K562 (cell line): ENCODE measurements around the gene ATP8B4. TPM values are rescaled to one million over a fixed set of nuclear protein-coding genes. Genes with fewer than 3 reads are reported as not detected.

Experiments used
- ATAC-seq: fragments of 200-7000 bp; cut with Tn5 transposase; 3 replicates; pipeline ENCODE4 v1.9.1; 2020; ENCODE audit warnings: moderate library complexity
- BruUV-seq: library from RNA; stranded (reverse); fragments of 400-500 nt; replicated peaks from 2 replicates; lab custom pipeline; 2021; lab: Mats Ljungman, UMichigan
- CTCF ChIA-PET: fragments of 300-600 bp; formaldehyde crosslinking; extraction: SDS; loops from one replicate; lab custom pipeline; 2021; ENCODE audit warnings: low intra/inter-chr PET ratio; lab: Yijun Ruan, JAX
- POLR2A ChIA-PET: fragments of 300-600, 350-650 bp; sonication (Branson Sonifier 250); formaldehyde crosslinking; extraction: SDS; loops from one replicate; lab custom pipeline; 2021; ENCODE audit warnings: antibody characterized with exemption, inconsistent platforms; lab: Yijun Ruan, JAX
- DNase-seq, 4 experiments: peaks; one replicate each; pipeline versions ENCODE4 v3.0.0 to v3.0.0-alpha.2; 2011 to 2018; ENCODE audit warnings: low spot score in 3 of 4, mixed read lengths in 3 of 4; ENCODE audit errors: extremely low read depth in 1 of 4
- FAIRE-seq: peaks from 2 replicates; lab custom pipeline; 2011; peaks lifted over from hg19 to GRCh38; lab: Jason Lieb, UNC
- H2AFZ ChIP-seq: 2 replicates; pipeline ENCODE4 v1.6.0; 2011; ENCODE audit warnings: low read depth, low read length, control low read depth, inconsistent platforms
- H3K27ac ChIP-seq: fragments of 200-600 bp; 3 replicates; pipeline ENCODE4 v1.8.0; 2011; ENCODE audit warnings: low read depth, mild to moderate bottlenecking, control low read depth, inconsistent platforms, low read length, moderate library complexity, mixed read lengths; ENCODE audit errors: extremely low read depth
- H3K27me3 ChIP-seq, 2 experiments: fragments of 300-600 bp in 1 of 2; 2 replicates in 1 of 2; 3 replicates in 1 of 2; pipeline versions ENCODE4 v1.6.0 to v1.8.0; 2011; ENCODE audit warnings: inconsistent platforms in 2 of 2, low read length in 2 of 2, mild to moderate bottlenecking in 1 of 2, mixed read lengths in 1 of 2, moderate library complexity in 1 of 2; ENCODE audit not compliant: control insufficient read depth in 2 of 2, insufficient read depth in 2 of 2
- H3K36me3 ChIP-seq: fragments of 300-600 bp; 3 replicates; pipeline ENCODE4 v1.8.0; 2011; ENCODE audit warnings: mild to moderate bottlenecking, low read length, inconsistent platforms; ENCODE audit not compliant: control insufficient read depth, insufficient read depth
- H3K4me1 ChIP-seq, 2 experiments: fragments of 200-600 bp in 1 of 2; replicated peaks in 1 of 2; 2 replicates in 1 of 2; 3 replicates in 1 of 2; pipeline versions ENCODE4 v1.5.1 to v1.8.0; 2011; ENCODE audit warnings: inconsistent platforms in 2 of 2, low read length in 2 of 2, mild to moderate bottlenecking in 1 of 2, mixed read lengths in 1 of 2, moderate library complexity in 1 of 2; ENCODE audit not compliant: control insufficient read depth in 2 of 2, insufficient read depth in 2 of 2
- H3K4me2 ChIP-seq: 2 replicates; pipeline ENCODE4 v1.6.1; 2011; ENCODE audit warnings: low read length, control low read depth, inconsistent platforms, mixed read lengths; ENCODE audit not compliant: insufficient read depth
- H3K4me3 ChIP-seq: fragments of 200-600 bp; sonication (generic), shearing (Covaris generic); 2 replicates; pipeline ENCODE4 v1.5.1; 2016; ENCODE audit warnings: control low read depth, inconsistent platforms
- H3K79me2 ChIP-seq: fragments of 200-600 bp; 3 replicates; pipeline ENCODE4 v1.8.0; 2011; ENCODE audit warnings: low read length, inconsistent platforms; ENCODE audit not compliant: control insufficient read depth, insufficient read depth
- H3K9ac ChIP-seq, 2 experiments: 2 replicates each; pipeline versions ENCODE4 v1.6.0 to v1.6.1; 2011; ENCODE audit warnings: low read depth in 2 of 2, low read length in 2 of 2, control low read depth in 1 of 2, inconsistent platforms in 1 of 2, mild to moderate bottlenecking in 1 of 2, mixed read lengths in 1 of 2; ENCODE audit not compliant: insufficient read depth in 1 of 2
- H3K9me1 ChIP-seq: one replicate; pipeline ENCODE4 v1.6.0; 2011; ENCODE audit warnings: inconsistent platforms, mild to moderate bottlenecking, low read length, moderate library complexity; ENCODE audit not compliant: control insufficient read depth, insufficient read depth
- H3K9me3 ChIP-seq: replicated peaks from 2 replicates; pipeline ENCODE4 v1.5.1; 2011; ENCODE audit warnings: low read depth, low read length, inconsistent platforms; ENCODE audit not compliant: control insufficient read depth, insufficient read depth
- H4K20me1 ChIP-seq: replicated peaks from 2 replicates; pipeline ENCODE4 v1.6.1; 2011; ENCODE audit warnings: low read length, inconsistent platforms, mixed read lengths; ENCODE audit not compliant: control insufficient read depth, insufficient read depth
- JUN ChIP-seq, 2 experiments: sonication (generic) in 1 of 2; formaldehyde crosslinking in 1 of 2; IDR thresholded peaks; 2 replicates each; pipeline versions ENCODE4 v1.6.1 to v1.8.0; 2012 to 2022; ENCODE audit warnings: borderline replicate concordance in 2 of 2, mild to moderate bottlenecking in 2 of 2, improper control_type of control experiment in 1 of 2, low read depth in 1 of 2, low read length in 1 of 2, missing genetic modification reagents in 1 of 2
- POU5F1 ChIP-seq: fragments of 150-350 bp; IDR thresholded peaks from 2 replicates; pipeline ENCODE4 v1.6.1; 2014; ENCODE audit warnings: borderline replicate concordance, low read length, low read depth, mild to moderate bottlenecking; ENCODE audit not compliant: partially characterized antibody
- PRMT5 ChIP-seq: sonication (generic); formaldehyde crosslinking; IDR thresholded peaks from 2 replicates; pipeline ENCODE4 v1.5.0; 2020; ENCODE audit warnings: missing genetic modification reagents
- TCF15 ChIP-seq: fragments of 250-450 bp; sonication (Bioruptor Pico); IDR thresholded peaks from 2 replicates; pipeline ENCODE4 v1.8.0; 2022; ENCODE audit warnings: moderate library complexity, mild to moderate bottlenecking, inconsistent platforms
- TEAD4 ChIP-seq, 2 experiments: sonication (generic) in 1 of 2; formaldehyde crosslinking in 1 of 2; IDR thresholded peaks; 2 replicates each; pipeline versions ENCODE4 v1.6.1 to v1.8.0; 2012 to 2022; ENCODE audit warnings: borderline replicate concordance in 1 of 2, inconsistent platforms in 1 of 2, low read length in 1 of 2, mild to moderate bottlenecking in 1 of 2, missing genetic modification reagents in 1 of 2
- ZNF146 ChIP-seq: IDR thresholded peaks from one replicate; pipeline ENCODE4 v1.6.1; 2018; ENCODE audit warnings: missing compliant biosample characterization; ENCODE audit not compliant: unreplicated experiment
- ZNF24 ChIP-seq: fragments of 450-650 bp; IDR thresholded peaks from 2 replicates; pipeline ENCODE4 v1.6.1; 2016
- ZNF274 ChIP-seq: IDR thresholded peaks from 2 replicates; pipeline ENCODE4 v1.6.1; 2011; ENCODE audit warnings: low read depth, mild to moderate bottlenecking, low read length, moderate library complexity, borderline replicate concordance
- ZNF785 ChIP-seq: fragments of 250-450 bp; sonication (Bioruptor Pico); IDR thresholded peaks from 2 replicates; pipeline ENCODE4 v1.4.0; 2020; ENCODE audit warnings: mild to moderate bottlenecking
- WGBS: fragments of 100-300 bp; shearing (Covaris generic); methylation state at CpG from one replicate; pipeline ENCODE4 v1.1.6; 2016; ENCODE audit warnings: low coverage, mixed read lengths; ENCODE audit not compliant: insufficient coverage; ENCODE audit errors: missing lambda C conversion rate; 5-methylcytosine and 5-hydroxymethylcytosine counted together
- in situ Hi-C: fragments of 300-500 bp; cut with MboI; formaldehyde crosslinking; loops from 4 replicates; pipeline ENCODE4 v1.15.0; 2018; ENCODE audit warnings: inconsistent platforms, mixed read lengths
- intact Hi-C: fragments of 100-400 bp; cut with micrococcal nuclease; formaldehyde crosslinking; loops from 2 replicates; pipeline ENCODE4 v1.14.2; 2022
- polyA plus RNA-seq, 8 experiments: library from polyadenylated mRNA; depleted of rRNA in 4 of 8; stranded (reverse) in 5 of 8; unstranded in 3 of 8; fragments of >200 nt; fragmentation: Nextera tagmentation in 2 of 8; fragmentation: Illumina TruSeq in 1 of 8; extraction: Ambion mirVana in 2 of 8; extraction: Trizol in 1 of 8; gene quantifications; 2 replicates each; pipeline versions ENCODE4 v1.2.1 to v1.2.3, GENCODE V29; 2011 to 2014; ENCODE audit warnings: inconsistent platforms in 1 of 8, missing spikeins in 1 of 8
- total RNA-seq, 7 experiments: library from RNA; depleted of rRNA in 6 of 7; stranded (reverse); fragments of >200 nt in 6 of 7; fragmentation: Illumina TruSeq in 2 of 7; extraction: Trizol in 2 of 7; gene quantifications; 2 replicates each; pipeline versions ENCODE4 v1.2.1 to v1.2.3, GENCODE V29; 2011 to 2021; ENCODE audit warnings: low replicate concordance in 1 of 7
- TF ChIP-seq, protein P1 (sequence below): fragments of 250-450 bp; sonication (Bioruptor Pico); IDR thresholded peaks from 2 replicates; pipeline ENCODE4 v1.4.0; 2020
- TF ChIP-seq, protein P2 (sequence below), 2 experiments: fragments of 450-650 bp; IDR thresholded peaks; 2 replicates each; pipeline ENCODE4 v1.6.1; 2018; ENCODE audit warnings: mild to moderate bottlenecking in 2 of 2, low read depth in 1 of 2; ENCODE audit not compliant: partially characterized antibody in 2 of 2
- TF ChIP-seq, protein P3 (sequence below): fragments of 250-450 bp; sonication (Bioruptor Pico); IDR thresholded peaks from 2 replicates; pipeline ENCODE4 v1.4.0; 2020; ENCODE audit warnings: borderline replicate concordance

ATP8B4 gene
- total and polyA plus RNA-seq, 9 of the 15 experiments (the other 6 are each of a cell fraction or from before 2014, with no cell fraction given) = 0.14 to 2.5 (median 0.44) TPM

- H4K20me1 ChIP-seq = no peaks in the 10 kb centered on the region
- H3K9me1 ChIP-seq = no peaks in the 10 kb centered on the region
- ATAC-seq = no peak
- BruUV-seq = no TSS peak
- no peak overlapping the region for H3K4me3 ChIP-seq
- in situ Hi-C loops (no loop called here), intact Hi-C loops (loop anchor here (10.0 kb wide), 1 partner anchor 668 kb away; no protein-coding TSS in a partner anchor)
- H3K27ac ChIP-seq = no peak overlapping the region
- no peak overlapping the region for H3K9ac ChIP-seq
- CTCF ChIA-PET = no interaction called here
- H3K36me3 ChIP-seq = no peaks in the 10 kb centered on the region
- TF ChIP-seq TEAD4 (IDR thresholded peaks at IDR 0.05; ENCODE audit: low read length) (no peak), TEAD4 (CRISPR knock-in tag; IDR thresholded peaks at IDR 0.05; ENCODE audit: borderline replicate concordance) (no peak), ZNF274 (no peak), TCF15 (CRISPR knock-in tag) (no peak), ZNF24 (no peak), POU5F1 (no peak), PRMT5 (CRISPR knock-in tag) (no peak), ZNF146 (no peak), JUN (IDR thresholded peaks at IDR 0.05; ENCODE audit: borderline replicate concordance, low read depth, low read length) (no peak), JUN (CRISPR knock-in tag; IDR thresholded peaks at IDR 0.05; ENCODE audit: borderline replicate concordance) (no peak), ZNF785 (no peak)
- TF ChIP-seq, protein P1, sequence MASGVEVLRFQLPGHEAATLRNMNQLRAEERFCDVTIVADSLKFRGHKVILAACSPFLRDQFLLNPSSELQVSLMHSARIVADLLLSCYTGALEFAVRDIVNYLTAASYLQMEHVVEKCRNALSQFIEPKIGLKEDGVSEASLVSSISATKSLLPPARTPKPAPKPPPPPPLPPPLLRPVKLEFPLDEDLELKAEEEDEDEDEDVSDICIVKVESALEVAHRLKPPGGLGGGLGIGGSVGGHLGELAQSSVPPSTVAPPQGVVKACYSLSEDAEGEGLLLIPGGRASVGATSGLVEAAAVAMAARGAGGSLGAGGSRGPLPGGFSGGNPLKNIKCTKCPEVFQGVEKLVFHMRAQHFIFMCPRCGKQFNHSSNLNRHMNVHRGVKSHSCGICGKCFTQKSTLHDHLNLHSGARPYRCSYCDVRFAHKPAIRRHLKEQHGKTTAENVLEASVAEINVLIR = no peak
- TF ChIP-seq, protein P2, sequence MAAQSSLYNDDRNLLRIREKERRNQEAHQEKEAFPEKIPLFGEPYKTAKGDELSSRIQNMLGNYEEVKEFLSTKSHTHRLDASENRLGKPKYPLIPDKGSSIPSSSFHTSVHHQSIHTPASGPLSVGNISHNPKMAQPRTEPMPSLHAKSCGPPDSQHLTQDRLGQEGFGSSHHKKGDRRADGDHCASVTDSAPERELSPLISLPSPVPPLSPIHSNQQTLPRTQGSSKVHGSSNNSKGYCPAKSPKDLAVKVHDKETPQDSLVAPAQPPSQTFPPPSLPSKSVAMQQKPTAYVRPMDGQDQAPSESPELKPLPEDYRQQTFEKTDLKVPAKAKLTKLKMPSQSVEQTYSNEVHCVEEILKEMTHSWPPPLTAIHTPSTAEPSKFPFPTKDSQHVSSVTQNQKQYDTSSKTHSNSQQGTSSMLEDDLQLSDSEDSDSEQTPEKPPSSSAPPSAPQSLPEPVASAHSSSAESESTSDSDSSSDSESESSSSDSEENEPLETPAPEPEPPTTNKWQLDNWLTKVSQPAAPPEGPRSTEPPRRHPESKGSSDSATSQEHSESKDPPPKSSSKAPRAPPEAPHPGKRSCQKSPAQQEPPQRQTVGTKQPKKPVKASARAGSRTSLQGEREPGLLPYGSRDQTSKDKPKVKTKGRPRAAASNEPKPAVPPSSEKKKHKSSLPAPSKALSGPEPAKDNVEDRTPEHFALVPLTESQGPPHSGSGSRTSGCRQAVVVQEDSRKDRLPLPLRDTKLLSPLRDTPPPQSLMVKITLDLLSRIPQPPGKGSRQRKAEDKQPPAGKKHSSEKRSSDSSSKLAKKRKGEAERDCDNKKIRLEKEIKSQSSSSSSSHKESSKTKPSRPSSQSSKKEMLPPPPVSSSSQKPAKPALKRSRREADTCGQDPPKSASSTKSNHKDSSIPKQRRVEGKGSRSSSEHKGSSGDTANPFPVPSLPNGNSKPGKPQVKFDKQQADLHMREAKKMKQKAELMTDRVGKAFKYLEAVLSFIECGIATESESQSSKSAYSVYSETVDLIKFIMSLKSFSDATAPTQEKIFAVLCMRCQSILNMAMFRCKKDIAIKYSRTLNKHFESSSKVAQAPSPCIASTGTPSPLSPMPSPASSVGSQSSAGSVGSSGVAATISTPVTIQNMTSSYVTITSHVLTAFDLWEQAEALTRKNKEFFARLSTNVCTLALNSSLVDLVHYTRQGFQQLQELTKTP (IDR thresholded peaks at IDR 0.05; ENCODE audit: low read depth in 1 of 2, partially characterized antibody in 2 of 2) = no peak
- TF ChIP-seq, protein P3, sequence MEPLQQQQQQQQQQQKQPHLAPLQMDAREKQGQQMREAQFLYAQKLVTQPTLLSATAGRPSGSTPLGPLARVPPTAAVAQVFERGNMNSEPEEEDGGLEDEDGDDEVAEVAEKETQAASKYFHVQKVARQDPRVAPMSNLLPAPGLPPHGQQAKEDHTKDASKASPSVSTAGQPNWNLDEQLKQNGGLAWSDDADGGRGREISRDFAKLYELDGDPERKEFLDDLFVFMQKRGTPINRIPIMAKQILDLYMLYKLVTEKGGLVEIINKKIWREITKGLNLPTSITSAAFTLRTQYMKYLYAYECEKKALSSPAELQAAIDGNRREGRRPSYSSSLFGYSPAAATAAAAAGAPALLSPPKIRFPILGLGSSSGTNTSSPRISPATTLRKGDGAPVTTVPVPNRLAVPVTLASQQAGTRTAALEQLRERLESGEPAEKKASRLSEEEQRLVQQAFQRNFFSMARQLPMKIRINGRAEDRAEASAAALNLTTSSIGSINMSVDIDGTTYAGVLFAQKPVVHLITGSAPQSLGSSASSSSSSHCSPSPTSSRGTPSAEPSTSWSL (CRISPR knock-in tag) = no peak
- TF ChIP-seq, all 486 proteins: peak for 0
- POLR2A ChIA-PET = interaction anchor here (1.3 kb wide), 1 partner anchor 12 kb away, joined by 3 read pairs; no protein-coding TSS in a partner anchor
- Histone ChIP-seq H3K9me3 (no peaks in the 10 kb centered on the region), H3K27me3 (no peaks in the 10 kb centered on the region), H3K4me2 (no peak overlapping the region), H3K4me1 (no peaks in the 10 kb centered on the region), H2AFZ (no peak overlapping the region), H3K79me2 (no peaks in the 10 kb centered on the region)
- WGBS = 2% methylated on average over 7 of the region's 7 CpGs
- FAIRE-seq = no peak
- DNase-seq = no peak
Observed at GRCh38 chr15:49902685-49903501, 216.1 kb downstream of the ATP8B4 start.
